DND-41 (cell line): ENCODE results near the gene DEPDC4.

ENCODE experiments used
- EZH2 ChIP-seq: IDR thresholded peaks from 3 replicates; pipeline ENCODE4 v1.6.1; 2012; ENCODE audit warnings: borderline replicate concordance, low read depth, mild to moderate bottlenecking, moderate library complexity, low read length, inconsistent platforms; ENCODE audit not compliant: severe bottlenecking
- TF ChIP-seq, protein P1 (sequence below): IDR thresholded peaks from 2 replicates; pipeline ENCODE4 v1.5.1; 2012; ENCODE audit warnings: borderline replicate concordance, low read length, moderate library complexity, mild to moderate bottlenecking; ENCODE audit not compliant: poor library complexity, severe bottlenecking; ENCODE audit errors: extremely low read depth

DNA sequence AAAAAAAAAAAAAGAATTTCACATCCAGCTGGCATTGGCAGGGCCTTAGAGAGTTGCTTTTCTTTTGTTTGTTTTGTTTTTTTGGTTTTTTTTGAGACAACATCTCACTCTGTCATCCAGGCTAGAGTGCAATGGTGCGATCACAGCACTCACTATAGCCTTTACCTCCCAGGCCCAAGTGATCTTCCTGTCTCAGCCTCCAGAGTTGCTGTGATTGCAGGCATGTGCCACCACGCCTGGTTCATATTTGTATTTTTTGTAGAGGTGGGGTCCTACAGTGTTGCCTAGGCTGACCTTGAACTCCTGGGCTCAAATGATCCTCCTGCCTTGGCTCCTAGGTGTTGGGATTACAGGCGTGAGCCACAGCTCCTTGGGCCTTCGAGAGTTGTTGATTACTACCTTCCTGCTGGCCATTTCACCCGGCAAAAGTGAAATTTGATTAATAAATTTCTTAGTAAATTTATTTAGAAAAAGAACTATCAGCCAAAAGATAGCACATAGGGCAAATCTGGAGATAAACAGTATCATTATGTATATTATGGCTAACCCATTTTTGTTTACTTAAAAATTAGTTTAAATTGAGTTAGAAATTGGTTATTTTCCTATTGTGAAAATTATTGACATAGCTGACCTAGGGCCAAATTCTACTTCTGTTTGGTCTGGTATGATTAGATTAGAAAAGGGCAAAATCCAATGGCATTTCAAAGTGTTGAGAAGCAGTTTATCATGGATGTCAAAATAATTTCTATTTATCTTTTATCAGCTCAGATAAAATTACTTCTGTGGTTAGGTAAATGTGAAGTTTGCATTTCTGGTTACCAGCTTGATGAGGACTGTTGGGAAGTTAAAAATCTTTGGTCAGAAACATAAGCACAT is 53.6 kb downstream of the DEPDC4 start:
- TF ChIP-seq, protein P1, sequence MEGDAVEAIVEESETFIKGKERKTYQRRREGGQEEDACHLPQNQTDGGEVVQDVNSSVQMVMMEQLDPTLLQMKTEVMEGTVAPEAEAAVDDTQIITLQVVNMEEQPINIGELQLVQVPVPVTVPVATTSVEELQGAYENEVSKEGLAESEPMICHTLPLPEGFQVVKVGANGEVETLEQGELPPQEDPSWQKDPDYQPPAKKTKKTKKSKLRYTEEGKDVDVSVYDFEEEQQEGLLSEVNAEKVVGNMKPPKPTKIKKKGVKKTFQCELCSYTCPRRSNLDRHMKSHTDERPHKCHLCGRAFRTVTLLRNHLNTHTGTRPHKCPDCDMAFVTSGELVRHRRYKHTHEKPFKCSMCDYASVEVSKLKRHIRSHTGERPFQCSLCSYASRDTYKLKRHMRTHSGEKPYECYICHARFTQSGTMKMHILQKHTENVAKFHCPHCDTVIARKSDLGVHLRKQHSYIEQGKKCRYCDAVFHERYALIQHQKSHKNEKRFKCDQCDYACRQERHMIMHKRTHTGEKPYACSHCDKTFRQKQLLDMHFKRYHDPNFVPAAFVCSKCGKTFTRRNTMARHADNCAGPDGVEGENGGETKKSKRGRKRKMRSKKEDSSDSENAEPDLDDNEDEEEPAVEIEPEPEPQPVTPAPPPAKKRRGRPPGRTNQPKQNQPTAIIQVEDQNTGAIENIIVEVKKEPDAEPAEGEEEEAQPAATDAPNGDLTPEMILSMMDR = no peak
- TF ChIP-seq EZH2 = no peak
